H54 (cell line): Measurements from ENCODE around the gene FOCAD.
A peak's percentile ranks its signal among the peaks of the same experiment; 100 is the strongest.

ENCODE experiments used
- DNase-seq: peaks from one replicate; pipeline ENCODE4 v3.0.0; 2011; ENCODE audit warnings: low spot score, mixed read lengths; ENCODE audit not compliant: insufficient read length
- FAIRE-seq: peaks from 3 replicates; lab custom pipeline; 2011; peaks lifted over from hg19 to GRCh38; lab: Jason Lieb, UNC
- POLR2A ChIP-seq: IDR thresholded peaks from 2 replicates; pipeline ENCODE4 v1.6.1; 2011; ENCODE audit warnings: low read depth, mild to moderate bottlenecking, low read length

The FOCAD gene

DNA sequence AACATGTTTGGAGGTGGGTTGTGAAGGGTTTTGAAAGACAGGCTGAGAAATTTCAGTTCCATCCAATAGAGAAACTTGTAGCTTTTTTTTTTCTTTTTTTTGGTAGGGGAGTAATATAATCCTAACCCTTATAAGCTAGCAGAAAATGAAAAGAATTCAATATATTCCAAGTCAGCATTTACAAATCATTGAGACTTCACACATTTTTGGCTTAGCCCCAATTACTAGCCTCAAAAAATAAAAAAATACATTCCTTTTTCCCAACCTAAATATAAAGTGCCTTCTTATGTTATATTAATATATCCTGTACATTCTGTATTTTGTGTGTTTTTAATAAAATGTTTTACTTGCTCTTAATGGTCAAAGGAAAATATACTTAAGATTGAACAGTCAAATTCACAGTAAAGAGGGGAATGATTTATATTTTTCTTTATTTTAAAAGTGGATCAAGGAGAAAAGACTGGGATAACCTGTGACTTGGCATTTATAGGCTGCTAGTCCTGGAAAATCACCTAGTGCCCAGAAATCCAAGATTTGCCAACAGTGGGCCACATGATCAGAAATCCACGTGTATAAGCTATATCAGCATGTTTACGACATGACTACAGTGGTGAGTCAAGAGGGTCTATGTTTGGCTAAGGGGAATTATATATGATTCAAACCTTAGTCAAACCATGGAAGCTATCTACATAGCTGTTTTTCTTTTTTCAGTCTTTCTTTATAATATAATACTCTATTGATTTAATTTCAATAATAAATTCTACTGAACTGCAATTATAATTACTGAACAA, 332.8 kb downstream of the FOCAD start:
- no peak for TF ChIP-seq POLR2A
- DNase-seq, result no peak
- FAIRE-seq, result peak; percentile 96

DNA sequence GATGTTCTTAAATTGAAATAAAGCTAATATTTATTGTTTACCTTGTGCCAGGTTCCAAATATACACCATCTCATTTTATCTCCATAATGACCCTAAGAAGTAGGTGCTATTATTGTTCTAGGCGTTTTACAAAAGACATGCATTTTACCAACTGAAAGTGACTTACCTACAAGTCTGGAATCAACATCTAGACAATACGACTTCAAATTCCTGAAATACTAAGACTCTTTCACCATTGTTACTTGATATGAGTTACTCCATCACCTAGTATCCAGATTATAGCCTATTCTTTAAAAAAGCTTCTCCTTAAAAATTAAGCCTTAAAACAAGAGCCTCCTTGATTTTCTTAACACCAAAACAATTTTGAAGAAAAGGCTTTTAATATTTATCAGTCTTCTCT, 334.1 kb downstream of the FOCAD start:
- DNase-seq, result no peak
- peak; percentile 45 for FAIRE-seq
- TF ChIP-seq POLR2A, result no peak

DNA sequence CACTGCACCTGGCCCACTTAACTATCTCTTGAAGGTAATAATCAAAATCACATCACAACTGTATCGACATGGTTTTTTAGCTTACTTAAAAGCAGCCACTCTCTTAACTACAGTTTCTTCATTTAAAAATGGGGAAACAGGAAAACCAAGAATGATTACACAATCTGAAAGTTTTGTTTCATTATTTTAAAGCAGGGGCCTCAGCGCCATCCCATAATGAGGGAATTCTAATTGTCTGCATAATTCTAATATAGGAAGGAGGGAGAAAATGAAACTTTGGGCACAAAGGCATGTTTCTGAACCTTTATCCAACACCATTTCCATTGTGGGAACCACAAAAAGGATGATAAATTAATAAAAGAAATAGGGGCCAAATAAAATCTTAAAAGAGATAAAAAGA, 339.8 kb downstream of the FOCAD start:
- DNase-seq (no peak), FAIRE-seq (no peak)
- no peak for TF ChIP-seq POLR2A

DNA sequence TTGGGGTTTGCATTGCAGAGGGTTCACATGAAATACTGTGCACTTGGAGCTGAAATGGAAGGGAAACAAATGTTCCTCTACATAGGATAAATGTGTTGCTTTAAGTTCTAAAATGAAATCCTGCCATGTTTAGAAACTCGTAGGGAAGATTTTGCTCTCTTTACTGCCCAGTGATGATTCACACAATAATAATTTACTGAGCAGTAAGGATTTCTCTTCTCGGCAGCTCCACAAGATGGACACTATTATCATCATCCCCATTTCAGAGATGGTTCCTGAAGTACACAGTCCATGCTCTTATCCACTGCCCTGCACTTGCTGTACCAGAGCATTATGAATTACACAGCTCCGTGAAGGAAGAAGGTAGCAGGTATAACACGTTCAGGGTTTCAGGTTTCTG, 343.2 kb downstream of the FOCAD start:
- no peak for TF ChIP-seq POLR2A
- peak; percentile 90 for FAIRE-seq

DNA sequence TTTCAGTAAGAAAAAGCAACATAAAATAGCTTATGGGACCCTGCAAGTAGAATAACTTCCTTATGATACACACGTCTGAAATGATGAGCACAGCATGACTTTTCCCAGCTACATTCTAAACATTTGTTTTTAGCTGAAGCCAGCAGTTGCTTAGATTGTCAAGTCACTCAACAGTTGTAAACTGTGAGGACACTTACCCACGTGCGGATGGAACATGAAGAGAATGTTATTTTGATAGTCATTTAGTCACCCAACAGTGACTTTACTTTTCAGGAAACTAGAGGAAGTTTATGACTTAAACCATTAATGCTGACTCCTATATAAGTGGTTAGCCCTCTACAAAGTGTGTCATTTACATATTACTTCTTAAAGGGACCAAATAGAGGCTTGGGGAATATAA, 344.4 kb downstream of the FOCAD start:
- DNase-seq (no peak), FAIRE-seq (peak; percentile 23)
- no peak for TF ChIP-seq POLR2A

More for the DNA sequence above, 343.2 kb downstream of the FOCAD start:
- no peak for DNase-seq

DNA sequence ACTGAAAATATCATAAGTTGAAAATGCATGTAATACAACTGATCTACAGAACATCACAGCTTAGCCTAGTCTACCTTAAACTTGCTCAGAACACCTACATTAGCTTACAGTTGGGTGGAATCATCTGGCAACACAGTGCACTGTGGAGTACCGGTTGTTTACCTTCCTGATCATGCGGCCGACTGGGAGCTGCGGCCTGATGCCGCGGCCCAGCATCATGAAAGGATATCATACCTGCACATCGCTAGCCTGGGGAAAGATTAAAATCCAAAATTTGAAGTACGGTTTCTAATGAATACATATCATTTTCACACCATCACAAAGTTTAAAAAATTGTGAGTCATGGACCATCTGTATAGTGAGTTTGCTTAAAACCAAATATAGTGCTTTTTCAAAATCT, 345.6 kb downstream of the FOCAD start:
- DNase-seq (no peak), FAIRE-seq (no peak)
- no peak for TF ChIP-seq POLR2A

DNA sequence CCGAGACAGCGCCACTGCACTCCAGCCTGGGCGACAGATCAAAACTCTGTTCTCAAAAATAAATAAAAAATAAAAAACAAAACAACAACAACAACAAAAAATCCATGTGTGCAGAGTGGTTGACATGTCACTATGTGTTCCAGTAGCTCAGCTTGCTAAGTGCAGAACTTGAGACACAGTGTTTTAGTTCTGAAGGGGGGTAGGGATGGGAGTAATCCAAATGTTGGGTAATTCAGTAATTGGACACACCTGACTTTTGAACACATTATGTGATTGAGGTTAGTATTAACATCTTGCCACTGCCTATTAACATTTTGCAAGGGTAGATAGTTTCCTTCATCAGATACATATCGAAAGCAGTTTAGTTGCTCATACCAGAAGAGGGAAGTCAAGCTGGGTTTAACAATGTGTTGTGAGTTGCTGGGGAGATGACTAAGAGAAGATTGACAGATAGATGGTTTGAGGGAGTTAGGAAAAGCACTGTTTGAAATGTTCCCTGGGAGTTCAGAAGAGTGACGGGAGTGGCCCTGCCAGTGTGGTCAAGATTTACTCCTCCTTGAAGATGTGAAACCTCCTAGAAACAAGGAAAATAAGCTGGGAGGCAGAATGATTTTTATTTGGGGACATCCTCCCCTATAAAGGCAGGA, 346.5 kb downstream of the FOCAD start:
- peak; percentile 23 for DNase-seq
- TF ChIP-seq POLR2A, result no peak
- FAIRE-seq, result peak; percentile 93

DNA sequence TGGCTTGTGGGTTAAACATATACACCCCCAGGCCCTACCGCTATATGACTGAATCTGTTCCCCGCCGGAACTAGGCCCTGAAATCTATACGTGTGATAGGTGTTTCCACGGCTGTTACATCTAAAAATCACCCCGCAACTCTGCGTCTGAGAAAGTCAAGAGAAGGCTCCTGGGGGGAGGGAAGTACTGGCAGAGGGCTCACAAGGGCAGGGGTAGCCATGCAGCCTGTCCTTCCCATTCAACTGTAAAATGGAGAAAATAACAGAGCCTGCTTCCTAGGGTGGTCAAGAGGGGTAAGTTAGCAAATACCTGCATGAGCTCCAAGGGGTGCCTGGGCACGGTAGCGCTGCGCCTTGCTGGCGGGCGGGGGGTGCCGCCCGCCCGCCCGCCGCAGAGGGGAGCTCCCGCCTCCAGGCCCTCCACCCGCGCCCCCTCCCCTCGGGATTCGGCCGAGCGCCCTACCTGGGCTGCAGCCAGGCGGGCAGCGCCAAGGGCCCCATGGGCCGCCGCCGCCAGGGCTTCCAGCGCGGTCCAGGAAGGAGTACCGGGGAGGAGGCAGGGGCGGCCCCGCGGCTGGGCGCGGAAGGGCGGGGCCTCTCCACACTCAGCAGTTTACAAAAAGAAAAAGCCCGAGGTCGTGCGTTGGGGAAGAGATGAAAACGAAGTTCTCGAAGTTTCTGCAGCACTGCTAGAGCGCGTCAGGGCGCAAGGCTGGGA, 347.2 kb downstream of the FOCAD start, which contains the start of gene HACD4:
HACD4 (minus strand) TSS at position 550 of the 717 bp plus-strand sequence; CDS start at position 500, 50 bp downstream.
- no peak for TF ChIP-seq POLR2A
- DNase-seq (peak; percentile 64), FAIRE-seq (no peak)

DNA sequence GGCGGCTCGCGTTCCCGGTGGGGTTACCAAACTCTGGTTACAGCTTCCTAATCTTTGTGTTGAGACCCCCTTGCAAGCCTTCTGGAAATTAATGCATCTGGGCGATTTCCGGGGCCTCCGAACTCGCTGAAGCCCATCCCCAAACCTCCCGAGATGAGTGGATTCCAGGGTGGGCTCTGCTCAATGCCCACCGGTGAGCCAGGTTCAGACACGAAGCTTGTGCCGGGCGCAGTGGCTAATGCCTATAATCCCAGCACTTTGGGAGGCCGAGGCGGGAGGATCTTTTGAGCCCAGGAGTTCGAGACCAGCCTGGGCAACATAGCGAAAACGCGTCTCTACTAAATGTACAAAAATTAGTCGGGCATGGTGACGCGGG, 347.7 kb downstream of the FOCAD start:
- no peak for DNase-seq
- FAIRE-seq, result no peak
- TF ChIP-seq POLR2A, result no peak

DNA sequence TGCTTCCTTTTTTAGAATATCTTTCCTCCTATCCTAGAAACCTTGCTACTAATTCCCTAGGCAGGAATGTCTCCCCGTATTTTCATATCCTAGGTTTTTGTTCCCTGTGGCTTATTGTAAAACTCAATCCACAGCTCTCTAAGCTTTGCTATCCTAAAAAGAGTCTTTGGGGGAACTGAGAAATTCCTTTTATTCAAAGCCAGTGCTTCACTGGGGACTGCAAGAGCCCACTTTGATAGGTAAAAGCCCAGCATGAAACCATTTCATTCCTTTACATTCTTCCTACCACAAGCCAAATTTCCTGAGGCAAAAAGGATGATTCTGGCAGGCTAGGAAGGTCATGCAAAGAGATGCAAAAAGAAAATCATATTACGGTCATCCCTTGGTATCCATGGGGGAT, 353.2 kb downstream of the FOCAD start:
- DNase-seq, result no peak
- no peak for TF ChIP-seq POLR2A
- no peak for FAIRE-seq

DNA sequence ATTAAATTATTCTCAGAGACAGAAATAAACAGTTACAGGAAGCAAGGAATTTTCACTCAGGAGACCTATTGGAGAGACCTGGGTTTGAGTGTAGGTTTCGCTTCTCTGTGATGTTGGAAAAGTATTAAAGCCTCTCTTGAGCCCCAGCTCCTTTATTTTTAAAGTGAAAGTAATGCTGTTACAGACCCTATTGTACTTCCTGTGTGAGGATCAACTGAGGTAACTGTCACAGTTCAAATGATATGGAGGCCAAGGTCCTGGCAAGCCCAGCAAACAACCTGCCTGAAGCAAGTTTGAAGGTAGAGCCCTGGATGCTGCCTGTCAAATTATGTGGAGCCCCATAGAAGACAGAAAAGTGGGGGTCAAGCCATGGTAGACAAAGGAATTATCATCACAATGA, 355.2 kb downstream of the FOCAD start:
- FAIRE-seq, result no peak
- no peak for DNase-seq
- no peak for TF ChIP-seq POLR2A

DNA sequence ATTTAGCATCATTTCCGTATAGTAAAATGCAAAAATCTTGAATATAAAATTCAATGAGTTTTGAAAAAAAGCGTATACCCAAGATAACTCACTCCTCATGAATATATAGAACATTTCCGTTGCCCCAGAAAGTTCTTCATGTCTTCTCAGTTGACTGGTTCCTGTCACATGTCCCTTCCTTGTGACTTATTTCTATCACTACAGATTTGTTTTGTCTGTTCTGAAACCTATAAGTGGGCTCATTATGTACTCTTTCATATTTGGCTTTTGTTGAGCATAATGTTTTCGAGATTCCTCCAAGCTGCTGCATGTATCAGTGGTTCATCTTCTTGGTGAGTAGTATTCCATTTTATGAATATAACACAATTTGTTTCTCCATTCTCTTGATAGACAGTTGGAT, 358.4 kb downstream of the FOCAD start:
- no peak for FAIRE-seq

DNA sequence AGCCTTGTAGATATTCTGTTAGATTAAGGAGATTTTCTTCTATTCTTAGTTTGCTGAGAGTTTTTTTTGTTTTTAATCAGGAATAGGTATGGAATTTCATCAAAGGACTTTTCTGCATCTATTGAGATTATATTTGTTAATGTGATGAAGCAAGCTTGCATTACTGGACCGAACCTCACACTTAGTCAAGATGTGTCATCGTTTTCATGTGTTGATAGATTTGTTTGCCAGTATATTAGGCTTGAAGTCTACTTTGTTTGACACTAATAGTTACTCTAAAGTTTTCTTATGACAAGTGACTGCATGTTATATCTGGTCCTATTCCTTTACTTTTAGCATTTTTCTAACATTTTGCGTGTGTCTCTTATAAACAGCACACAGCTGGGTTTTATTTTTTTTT, 359.8 kb downstream of the FOCAD start:
- DNase-seq, result no peak
- FAIRE-seq, result peak; percentile 70
- TF ChIP-seq POLR2A, result no peak

More for the DNA sequence above, 358.4 kb downstream of the FOCAD start:
- no peak for DNase-seq
- no peak for TF ChIP-seq POLR2A
